Spleen (tissue), 11 donors: ENCODE data around the gene TRPC1. TPM values are rescaled to one million over a fixed set of nuclear protein-coding genes. Genes with fewer than 3 reads are reported as not detected.

Experiments
- DNase-seq: peaks from one replicate; pipeline ENCODE4 v3.0.0-alpha.2; 2020
- H3K27ac ChIP-seq, 8 donors: fragments of 200-600 bp; sonication (generic) in 7 of 8; 1 replicate in 4 of 8; 2 replicates in 4 of 8; pipeline versions ENCODE4 v1.5.0 to v1.8.0; 2016 to 2021; ENCODE audit warnings: inconsistent platforms in 4 of 8, mild to moderate bottlenecking in 4 of 8, moderate library complexity in 1 of 8
- H3K27me3 ChIP-seq, 7 donors: fragments of 200-600 bp; sonication (generic) in 6 of 7; replicated peaks in 1 of 7; 1 replicate in 4 of 7; 2 replicates in 3 of 7; pipeline versions ENCODE4 v1.5.0 to v1.8.0; 2016 to 2021; ENCODE audit warnings: inconsistent platforms in 3 of 7, mild to moderate bottlenecking in 1 of 7
- H3K36me3 ChIP-seq, 6 donors: fragments of 200-600 bp; sonication (generic) in 5 of 6; 1 replicate in 4 of 6; 2 replicates in 2 of 6; pipeline versions ENCODE4 v1.5.0 to v1.8.0; 2016 to 2021; ENCODE audit warnings: inconsistent platforms in 2 of 6
- H3K4me1 ChIP-seq, 6 donors: fragments of 200-600 bp; sonication (generic) in 5 of 6; 1 replicate in 3 of 6; 2 replicates in 3 of 6; pipeline versions ENCODE4 v1.5.0 to v1.8.0; 2016 to 2021; ENCODE audit warnings: inconsistent platforms in 3 of 6
- H3K4me3 ChIP-seq, 8 donors: fragments of 200-600 bp; sonication (generic) in 7 of 8; 1 replicate in 4 of 8; 2 replicates in 4 of 8; pipeline versions ENCODE4 v1.5.0 to v1.8.0; 2016 to 2021; ENCODE audit warnings: inconsistent platforms in 4 of 8, mild to moderate bottlenecking in 4 of 8, moderate library complexity in 2 of 8
- H3K9me3 ChIP-seq, 8 donors: fragments of 200-600 bp; sonication (generic) in 7 of 8; 1 replicate in 4 of 8; 2 replicates in 4 of 8; pipeline versions ENCODE4 v1.5.0 to v1.8.0; 2016 to 2021; ENCODE audit warnings: inconsistent platforms in 4 of 8
- CTCF ChIP-seq, 11 experiments: fragments of 200-600 bp in 7 of 11; fragments of 450-650 bp in 4 of 11; sonication (generic) in 4 of 11; IDR thresholded peaks in 8 of 11; conservative IDR thresholded peaks in 3 of 11; 1 replicate in 7 of 11; 2 replicates in 4 of 11; pipeline versions ENCODE4 v1.4.0 to v1.8.0; 2016 to 2021; ENCODE audit warnings: antibody characterized with exemption in 11 of 11, inconsistent platforms in 4 of 11, mild to moderate bottlenecking in 1 of 11
- POLR2A ChIP-seq, 3 donors: fragments of 450-650 bp; IDR thresholded peaks; one replicate each; pipeline ENCODE4 v1.5.1; 2017; ENCODE audit warnings: antibody characterized with exemption in 3 of 3, mild to moderate bottlenecking in 1 of 3
- POLR2AphosphoS5 ChIP-seq, 3 donors: sonication (generic); formaldehyde crosslinking; IDR thresholded peaks; one replicate each; pipeline ENCODE4 v1.5.1; 2017; ENCODE audit warnings: antibody characterized with exemption in 3 of 3
- WGBS, 5 donors: extraction: QIAGEN DNeasy Blood & Tissue Kit in 3 of 5; methylation state at CpG; one replicate each; pipeline versions ENCODE4 v1.1.5 to v1.1.7; 2013 to 2018; 5-methylcytosine and 5-hydroxymethylcytosine counted together
- intact Hi-C: fragments of 100-400 bp; cut with DNase I; formaldehyde crosslinking; loops from one replicate; pipeline ENCODE4 v1.15.0; 2023; ENCODE audit warnings: low total_unique reads
- polyA plus RNA-seq, 3 donors: library from polyadenylated mRNA; stranded (reverse); fragments of 200-250 nt; gene quantifications; one replicate each; pipeline ENCODE4 v1.2.1, GENCODE V29; 2013
- total RNA-seq, 7 donors: library from RNA; depleted of rRNA in 3 of 7; stranded (reverse); fragments of >200 nt in 3 of 7; fragmentation: NEBNext Ultra II Directional in 4 of 7; extraction: Animal tissue kit (Norgen Biotek cat#: 25700) in 4 of 7; gene quantifications; one replicate each; pipeline versions ENCODE4 v1.1.0 to v1.2.1, GENCODE V29; 2016 to 2021
- donor health status: healthy with polysubstance abuse.
- donor health status: DM: no; HTN: no; CAD: no; lungs with moderate emphysema.
- donor health status: DM: no; HTN: no; CAD: no.
- donor health status: Bipolar disorder and iron deficiency.
- donor health status: healthy.
- donor health status: DM: no; HTN: no; CAD: no.
- donor health status: DM: yes; HTN: yes; CAD: no.

The TRPC1 gene
- total and polyA plus RNA-seq, 10 donors, result 1.7 to 21.8 (median 7.6) TPM

GRCh38 chr3:142777927-142778326, 54.1 kb downstream of the TRPC1 start:
- Histone ChIP-seq H3K27ac (no peak overlapping the region), H3K36me3 (peaks cover 0 to 6% (median 0%) of the 10 kb centered on the region in 6 donors), H3K9me3 (no peaks in the 10 kb centered on the region), H3K4me1 (no peaks in the 10 kb centered on the region), H3K4me3 (no peak overlapping the region), H3K27me3 (no peaks in the 10 kb centered on the region)
- intact Hi-C loops, result no loop called here
- TF ChIP-seq CTCF (IDR thresholded peaks at IDR 0.05 in 8 of 11, conservative IDR thresholded peaks at IDR 0.05 in 3 of 11) (no peak), POLR2A (IDR thresholded peaks at IDR 0.05) (no peak), POLR2AphosphoS5 (IDR thresholded peaks at IDR 0.05) (no peak)
- no peak for DNase-seq

GRCh38 chr3:142778541-142778940, 54.7 kb downstream of the TRPC1 start:
- 81 to 93% (median 88%) methylated on average over 2 of the region's 2 CpGs for WGBS, 5 donors
- H3K4me3 ChIP-seq, result no peak overlapping the region
- H3K27ac ChIP-seq, result no peak overlapping the region
- intact Hi-C loops, result no loop called here
- H3K4me1 ChIP-seq, result no peaks in the 10 kb centered on the region
- DNase-seq, result no peak
- no peaks in the 10 kb centered on the region for H3K27me3 ChIP-seq
- no peaks in the 10 kb centered on the region for H3K9me3 ChIP-seq
- H3K36me3 ChIP-seq, result peaks cover 0 to 6% (median 0%) of the 10 kb centered on the region in 6 donors
- TF ChIP-seq CTCF (IDR thresholded peaks at IDR 0.05 in 8 of 11, conservative IDR thresholded peaks at IDR 0.05 in 3 of 11), result no peak
- TF ChIP-seq POLR2A (IDR thresholded peaks at IDR 0.05), result no peak
- no peak for TF ChIP-seq POLR2AphosphoS5 (IDR thresholded peaks at IDR 0.05)

GRCh38 chr3:142779591-142779990, 55.8 kb downstream of the TRPC1 start:
- Histone ChIP-seq H3K9me3 (no peaks in the 10 kb centered on the region), H3K4me1 (no peaks in the 10 kb centered on the region), H3K4me3 (no peak overlapping the region), H3K27ac (no peak overlapping the region), H3K27me3 (no peaks in the 10 kb centered on the region), H3K36me3 (peaks cover 0 to 6% (median 0%) of the 10 kb centered on the region in 6 donors)
- TF ChIP-seq POLR2A (IDR thresholded peaks at IDR 0.05) (no peak), CTCF (IDR thresholded peaks at IDR 0.05 in 8 of 11, conservative IDR thresholded peaks at IDR 0.05 in 3 of 11) (no peak), POLR2AphosphoS5 (IDR thresholded peaks at IDR 0.05) (no peak)
- intact Hi-C loops, result no loop called here
- DNase-seq, result no peak

GRCh38 chr3:142782616-142783015, 58.8 kb downstream of the TRPC1 start:
- no peak for DNase-seq
- H3K27ac ChIP-seq, result no peak overlapping the region
- no peak for TF ChIP-seq CTCF (IDR thresholded peaks at IDR 0.05 in 8 of 11, conservative IDR thresholded peaks at IDR 0.05 in 3 of 11)
- no peak for TF ChIP-seq POLR2A (IDR thresholded peaks at IDR 0.05)
- TF ChIP-seq POLR2AphosphoS5 (IDR thresholded peaks at IDR 0.05), result no peak
- H3K4me1 ChIP-seq, result no peaks in the 10 kb centered on the region
- H3K4me3 ChIP-seq, result no peak overlapping the region
- H3K36me3 ChIP-seq, result peaks cover 0 to 6% (median 0%) of the 10 kb centered on the region in 6 donors
- WGBS, 5 donors, result 83 to 100% (median 92%) methylated on average over 2 of the region's 2 CpGs
- no peaks in the 10 kb centered on the region for H3K27me3 ChIP-seq
- H3K9me3 ChIP-seq, result no peaks in the 10 kb centered on the region
- intact Hi-C loops, result no loop called here
